Osteoblast (primary cell): ENCODE results near the gene IRGC. TPM values are rescaled to one million over a fixed set of nuclear protein-coding genes. Genes with fewer than 3 reads are reported as not detected.

ENCODE experiments used
- DNase-seq: peaks from one replicate; pipeline ENCODE4 v3.0.0; 2011; ENCODE audit warnings: low spot score, mixed read lengths; ENCODE audit not compliant: insufficient read length; ENCODE audit errors: missing footprints
- H2AFZ ChIP-seq: 2 replicates; pipeline ENCODE4 v1.6.0; 2011; ENCODE audit warnings: mild to moderate bottlenecking, low read length
- H3K27ac ChIP-seq: 2 replicates; pipeline ENCODE4 v1.5.1; 2011; ENCODE audit warnings: mild to moderate bottlenecking, low read depth, low read length, moderate library complexity
- H3K27me3 ChIP-seq: 2 replicates; pipeline ENCODE4 v1.6.0; 2012; ENCODE audit warnings: mild to moderate bottlenecking, control low read depth, inconsistent platforms, low read length, moderate library complexity; ENCODE audit not compliant: insufficient read depth
- H3K36me3 ChIP-seq: 2 replicates; pipeline ENCODE4 v1.5.1; 2011; ENCODE audit warnings: mild to moderate bottlenecking, low read length, control low read depth, moderate library complexity; ENCODE audit not compliant: insufficient read depth
- H3K4me1 ChIP-seq: 2 replicates; pipeline ENCODE4 v1.5.1; 2011; ENCODE audit warnings: mild to moderate bottlenecking, low read length, control low read depth, moderate library complexity; ENCODE audit not compliant: insufficient read depth
- H3K4me2 ChIP-seq: 2 replicates; pipeline ENCODE4 v1.6.0; 2011; ENCODE audit warnings: mild to moderate bottlenecking, low read length; ENCODE audit not compliant: insufficient read depth
- H3K4me3 ChIP-seq: fragments of 200-600 bp; sonication (generic); 3 replicates; pipeline ENCODE4 v1.5.1; 2012; ENCODE audit warnings: mild to moderate bottlenecking, low read length, inconsistent platforms; ENCODE audit not compliant: insufficient read depth
- H3K79me2 ChIP-seq: 2 replicates; pipeline ENCODE4 v1.6.0; 2012; ENCODE audit warnings: mild to moderate bottlenecking, low read length, control low read depth, inconsistent platforms; ENCODE audit not compliant: insufficient read depth
- H3K9me3 ChIP-seq: 2 replicates; pipeline ENCODE4 v1.5.1; 2011; ENCODE audit warnings: low read depth, low read length, control low read depth
- H4K20me1 ChIP-seq: 2 replicates; pipeline ENCODE4 v1.6.0; 2012; ENCODE audit warnings: mild to moderate bottlenecking, low read length, control low read depth; ENCODE audit not compliant: insufficient read depth
- CTCF ChIP-seq: IDR thresholded peaks from 2 replicates; pipeline ENCODE4 v1.5.1; 2011; ENCODE audit warnings: mild to moderate bottlenecking, low read depth, low read length, moderate library complexity; ENCODE audit errors: extremely low read depth
- total RNA-seq: library from RNA; depleted of rRNA; stranded (reverse); fragments of >200 nt; gene quantifications from 2 replicates; pipeline ENCODE4 v1.2.3, GENCODE V29; 2012

IRGC gene
- total RNA-seq, 1 donor: not detected

DNA sequence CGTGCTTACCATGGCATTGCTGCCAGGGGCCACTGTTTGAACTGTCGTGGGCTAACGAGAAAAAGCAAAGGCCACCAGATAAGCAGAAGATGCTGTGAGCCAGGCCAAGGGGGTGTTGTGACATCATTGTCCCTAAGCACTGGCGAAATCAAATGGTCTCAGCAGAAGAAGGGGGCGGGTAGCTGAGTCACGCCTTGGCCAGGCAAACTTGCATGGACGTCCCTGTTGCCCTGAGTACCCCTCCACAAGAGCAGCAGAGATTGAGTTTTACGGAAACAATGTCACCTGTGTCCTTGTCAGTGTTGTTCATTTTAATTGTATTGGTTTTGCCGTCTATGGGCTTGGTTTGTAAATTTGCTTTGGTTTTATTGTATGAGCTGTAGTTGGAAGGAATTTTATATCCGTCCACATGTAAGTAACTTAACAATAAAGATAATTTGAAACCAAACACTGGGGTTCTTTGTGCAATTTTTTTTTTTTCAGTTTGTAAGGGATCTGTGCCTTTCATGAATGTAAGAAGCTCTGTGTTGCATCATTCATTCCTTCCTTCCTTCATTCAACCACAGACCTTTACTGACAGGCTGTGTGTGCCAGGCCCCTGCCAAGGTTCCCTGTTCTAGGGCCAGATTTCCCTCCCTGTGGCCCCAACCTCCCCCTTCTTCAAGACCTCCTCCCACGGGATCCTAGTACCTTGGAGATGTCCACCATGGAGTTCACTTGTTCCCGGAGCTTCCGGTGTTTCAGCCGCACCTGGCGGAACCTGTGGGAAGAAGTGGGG lies 52.6 kb downstream of the IRGC start:
- Histone ChIP-seq H3K4me2 (no peak overlapping the region), H3K4me1 (peaks cover 38% of the 10 kb centered on the region), H3K27ac (no peak overlapping the region), H3K27me3 (no peaks in the 10 kb centered on the region), H2AFZ (no peak overlapping the region), H4K20me1 (no peaks in the 10 kb centered on the region), H3K4me3 (no peak overlapping the region), H3K36me3 (peaks cover 8% of the 10 kb centered on the region), H3K9me3 (no peaks in the 10 kb centered on the region), H3K79me2 (no peaks in the 10 kb centered on the region)
- peak; percentile 77 for DNase-seq
- TF ChIP-seq CTCF: no peak

GRCh38 chr19:43769256-43769655 lies 53.4 kb downstream of the IRGC start:
- H3K4me1 ChIP-seq: peaks cover 30% of the 10 kb centered on the region
- no peak overlapping the region for H3K27ac ChIP-seq
- DNase-seq: peak; percentile 43
- no peaks in the 10 kb centered on the region for H3K9me3 ChIP-seq
- H3K79me2 ChIP-seq: no peaks in the 10 kb centered on the region
- no peak for TF ChIP-seq CTCF
- H4K20me1 ChIP-seq: no peaks in the 10 kb centered on the region
- H3K27me3 ChIP-seq: no peaks in the 10 kb centered on the region
- peaks cover 8% of the 10 kb centered on the region for H3K36me3 ChIP-seq
- no peak overlapping the region for H3K4me2 ChIP-seq
- H2AFZ ChIP-seq: no peak overlapping the region
- no peak overlapping the region for H3K4me3 ChIP-seq

Other genes with a start within 250 kb of the IRGC start
- 10.9 and 12.1 TPM in 2 replicates for gene PHLDB3, start 211.3 kb upstream of the IRGC start, total RNA-seq
- 42.7 and 52.1 TPM in 2 replicates for gene ETHE1, start 188.9 kb upstream of the IRGC start, total RNA-seq
- gene ZNF575, start 182.9 kb upstream of the IRGC start, total RNA-seq: 0.29 and 0.72 TPM in 2 replicates
- gene XRCC1, start 140.5 kb upstream of the IRGC start, total RNA-seq: 21.4 and 22.7 TPM in 2 replicates
- 0.72 and 2.9 TPM in 2 replicates for gene PINLYP, start 140.3 kb upstream of the IRGC start, total RNA-seq
- gene IRGQ, start 119.9 kb upstream of the IRGC start, total RNA-seq: 18.9 and 23.2 TPM in 2 replicates
- gene ZNF576, start 119.5 kb upstream of the IRGC start, total RNA-seq: 7.4 and 9.4 TPM in 2 replicates
- gene SRRM5, start 104.0 kb upstream of the IRGC start, total RNA-seq: under 0.01 TPM in 1 of 2 replicates, not detected in the other
- gene ZNF428, start 96.4 kb upstream of the IRGC start, total RNA-seq: 31.5 and 37.3 TPM in 2 replicates
- 1.2 and 1.4 TPM in 2 replicates for gene CADM4, start 76.2 kb upstream of the IRGC start, total RNA-seq
- 52.5 and 62.2 TPM in 2 replicates for gene PLAUR, start 45.9 kb upstream of the IRGC start, total RNA-seq
- gene SMG9, start 38.9 kb downstream of the IRGC start, total RNA-seq: 14.5 and 17.4 TPM in 2 replicates
- 6.5 and 7.2 TPM in 2 replicates for gene KCNN4, start 64.9 kb downstream of the IRGC start, total RNA-seq
- 0.29 and 0.72 TPM in 2 replicates for gene LYPD5, start 86.4 kb downstream of the IRGC start, total RNA-seq
- 13.4 and 15.6 TPM in 2 replicates for gene ZNF283, start 111.2 kb downstream of the IRGC start, total RNA-seq
- 1.5 and 2.9 TPM in 2 replicates for gene ZNF404, start 167.9 kb downstream of the IRGC start, total RNA-seq
- gene ZNF45, start 219.2 kb downstream of the IRGC start, total RNA-seq: 15.6 and 22.7 TPM in 2 replicates
- gene ZNF221, start 235.2 kb downstream of the IRGC start, total RNA-seq: 9.0 and 9.7 TPM in 2 replicates